Skin of body (tissue), 3 donors: ENCODE results near the gene METTL1. TPM values are rescaled to one million over a fixed set of nuclear protein-coding genes. Genes with fewer than 3 reads are reported as not detected.
"Not testable (repeated sequence)": the region's sequence is repeated elsewhere in the genome, so short reads cannot be mapped to it uniquely, and the experiment has no call there.

Experiments
- DNase-seq: peaks from one replicate; lab custom pipeline; 2025; lab: John Stamatoyannopoulos, UW
- small RNA-seq: library from RNA; depleted of rRNA; stranded (forward); fragments of <200 nt; gene quantifications from one replicate; pipeline ENCODE3, GENCODE V24; 2014; ENCODE audit warnings: low replicate concordance
- total RNA-seq: library from RNA; depleted of rRNA; stranded (reverse); fragments of >200 nt; gene quantifications from one replicate; pipeline ENCODE4 v1.2.3, GENCODE V29; 2014

The METTL1 gene
- total RNA-seq, 1 donor from 2014 or later, result 9.0 TPM

- no peak for DNase-seq
Measured at GRCh38 chr12:57724936-57725740, 46.8 kb downstream of the METTL1 start.

GRCh38 chr12:57724003-57724935 is 47.6 kb downstream of the METTL1 start:
- DNase-seq, result no peak

DNA sequence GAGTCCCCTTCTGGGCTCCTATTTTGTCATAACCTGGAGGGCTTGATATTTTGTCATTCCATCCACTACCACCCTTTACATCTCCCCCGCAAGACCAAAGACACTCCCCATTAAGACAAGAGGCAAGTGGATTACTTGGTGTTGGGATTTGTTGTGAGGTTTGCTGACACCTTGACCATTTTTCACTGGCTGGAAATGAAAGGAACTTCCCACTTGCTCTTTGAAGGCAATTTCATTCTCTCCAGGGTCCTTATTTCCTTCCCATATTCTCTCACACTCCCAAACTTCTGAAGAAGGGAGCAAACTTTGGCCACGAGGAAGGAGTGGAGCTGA is 48.3 kb downstream of the METTL1 start:
- no peak for DNase-seq

GRCh38 chr12:57722716-57723629 is 48.9 kb downstream of the METTL1 start:
- DNase-seq, result no peak

DNA sequence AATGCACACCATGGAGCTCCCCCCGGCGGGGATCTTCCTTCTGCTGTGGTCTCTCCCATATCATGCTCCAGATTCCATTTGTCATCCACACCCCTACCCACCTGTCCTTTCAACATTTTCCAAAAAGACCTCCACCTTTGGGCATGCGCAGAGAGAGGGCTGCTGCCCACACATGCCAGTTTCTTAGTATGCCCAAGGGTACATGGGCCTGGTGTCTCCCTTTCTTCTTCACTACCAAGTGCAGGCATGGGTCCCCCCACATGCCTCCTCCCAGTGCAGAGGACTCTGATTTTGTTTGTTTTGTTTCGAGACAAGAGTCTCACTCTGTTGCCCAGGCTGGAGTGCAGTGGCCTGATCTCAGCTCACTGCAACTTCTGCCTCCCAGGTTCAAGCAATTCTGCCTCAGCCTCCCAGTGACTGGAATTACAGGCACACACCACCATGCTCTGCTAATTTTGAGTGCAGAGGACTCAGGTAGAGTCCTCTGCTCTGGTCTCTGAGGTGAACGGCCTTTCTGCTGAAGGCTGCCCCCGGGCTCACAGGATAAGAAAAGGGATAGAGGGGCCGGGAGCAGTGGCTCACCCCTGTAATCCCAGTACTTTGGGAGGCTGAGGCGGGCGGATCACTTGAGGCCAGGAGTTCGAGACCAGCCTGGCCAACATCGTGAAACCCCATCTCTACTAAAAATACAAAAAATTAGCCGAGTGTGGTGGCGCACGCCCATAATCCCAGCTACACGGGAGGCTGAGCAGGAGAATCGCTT is 49.9 kb downstream of the METTL1 start:
- DNase-seq, result not testable (repeated sequence)

GRCh38 chr12:57720606-57721595 is 51.0 kb downstream of the METTL1 start:
- DNase-seq, result no peak

GRCh38 chr12:57719777-57720605 is 51.9 kb downstream of the METTL1 start:
- DNase-seq, result no peak

DNA sequence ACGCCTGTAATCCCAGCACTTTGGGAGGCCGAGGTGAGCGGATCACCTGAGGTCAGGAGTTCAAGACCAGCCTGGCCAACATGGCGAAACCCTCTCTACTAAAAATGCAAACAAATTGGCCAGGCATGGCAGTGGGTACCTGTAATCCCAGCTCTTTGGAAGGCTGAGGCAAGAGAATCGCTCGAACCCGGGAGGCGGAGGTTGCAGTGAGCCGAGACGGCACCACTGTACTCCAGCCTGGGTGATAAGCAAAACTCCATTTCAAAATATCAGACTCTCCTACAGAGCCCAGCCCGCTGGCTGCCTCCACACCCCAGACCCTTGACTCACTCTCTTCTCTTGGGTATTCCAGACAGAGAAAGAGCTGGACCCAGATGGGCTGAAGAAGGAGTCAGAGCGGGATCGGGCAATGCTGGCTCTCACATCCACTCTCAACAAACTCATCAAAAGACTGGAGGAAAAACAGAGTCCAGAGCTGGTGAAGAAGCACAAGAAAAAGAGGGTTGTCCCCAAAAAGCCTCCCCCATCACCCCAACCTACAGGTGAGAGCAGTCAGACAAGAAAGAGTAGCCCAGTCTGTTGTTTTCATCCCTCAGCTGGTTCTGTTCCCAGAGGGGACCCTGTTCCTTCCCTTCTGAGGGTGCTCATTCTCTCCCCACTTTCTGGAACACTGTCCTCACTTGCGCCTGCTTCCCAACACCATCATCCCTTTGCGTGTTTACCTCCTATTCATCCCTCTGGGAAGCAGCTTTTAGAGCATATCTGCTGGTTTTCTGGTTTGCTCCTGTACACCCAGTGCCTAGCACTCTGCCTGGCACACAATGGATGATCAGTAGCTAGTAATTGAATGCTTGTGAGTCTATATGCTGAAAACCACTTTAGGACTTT is 53.0 kb downstream of the METTL1 start:
- no peak for DNase-seq

Small RNAs within 50 kb of the gene (small RNA-seq; reads per million reads assigned to genes)
- gene RNU6-1083P, result not detected

Other genes with a start within 250 kb of the METTL1 start
- 13.0 TPM for gene MBD6, start 249.3 kb downstream of the METTL1 start, total RNA-seq
- gene DCTN2, start 224.9 kb downstream of the METTL1 start, total RNA-seq, result 62.0 TPM
- 0.39 TPM for gene KIF5A, start 222.1 kb downstream of the METTL1 start, total RNA-seq
- 11.0 TPM for gene PIP4K2C, start 180.9 kb downstream of the METTL1 start, total RNA-seq
- gene DTX3, start 167.3 kb downstream of the METTL1 start, total RNA-seq, result 16.6 TPM
- 32.5 TPM for gene ARHGEF25, start 160.7 kb downstream of the METTL1 start, total RNA-seq
- gene B4GALNT1, start 138.9 kb downstream of the METTL1 start, total RNA-seq, result 1.7 TPM
- 135 TPM for gene OS9, start 78.0 kb downstream of the METTL1 start, total RNA-seq
- 1.1 TPM for gene AGAP2, start 33.4 kb downstream of the METTL1 start, total RNA-seq
- gene TSPAN31, start 27.1 kb downstream of the METTL1 start, total RNA-seq, result 44.0 TPM
- 69.6 TPM for gene CDK4, start 19.8 kb downstream of the METTL1 start, total RNA-seq
- gene MARCHF9, start 17.0 kb downstream of the METTL1 start, total RNA-seq, result 5.9 TPM
- gene CYP27B1, start 5.0 kb downstream of the METTL1 start, total RNA-seq, result 0.79 TPM
- gene EEF1AKMT3, start 509 bp upstream of the METTL1 start, total RNA-seq, result 8.9 TPM
- gene TSFM, start 10.7 kb upstream of the METTL1 start, total RNA-seq, result 12.9 TPM
- gene AVIL, start 46.6 kb upstream of the METTL1 start, total RNA-seq, result 2.8 TPM
- gene CTDSP2, start 74.6 kb upstream of the METTL1 start, total RNA-seq, result 75.5 TPM
- 11.3 TPM for gene ATP23, start 169.5 kb upstream of the METTL1 start, total RNA-seq